CD4-positive, CD25-positive, alpha-beta regulatory T cell (primary cell): ENCODE results near the gene ZKSCAN7. TPM values are rescaled to one million over a fixed set of nuclear protein-coding genes. Genes with fewer than 3 reads are reported as not detected.
A peak's percentile ranks its signal among the peaks of the same experiment; 100 is the strongest.
"Not testable (repeated sequence)": the region's sequence is repeated elsewhere in the genome, so short reads cannot be mapped to it uniquely, and the experiment has no call there.

ENCODE experiments used
- ATAC-seq, 2 donors: fragments of 150-1000 bp; cut with Tn5 transposase; one replicate each; pipeline ENCODE4 v1.10.0; 2021; ENCODE audit warnings: low read depth in 2 of 2, moderate number of reproducible peaks in 2 of 2, moderate library complexity in 1 of 2
- DNase-seq, 3 donors: peaks; one replicate each; pipeline versions ENCODE4 v3.0.0 to v3.0.0-alpha.2; 2012 to 2022; ENCODE audit warnings: mixed read lengths in 1 of 3
- H3K27ac ChIP-seq: one replicate; pipeline ENCODE4 v1.7.0; 2013; ENCODE audit warnings: mild to moderate bottlenecking, low read length; ENCODE audit not compliant: insufficient read depth, poor library complexity, severe bottlenecking
- H3K27me3 ChIP-seq: one replicate; pipeline ENCODE4 v1.7.0; 2013; ENCODE audit warnings: low read length; ENCODE audit not compliant: control insufficient read depth, insufficient read depth
- H3K36me3 ChIP-seq: one replicate; pipeline ENCODE4 v1.7.0; 2013; ENCODE audit warnings: mild to moderate bottlenecking, low read length, moderate library complexity; ENCODE audit not compliant: control insufficient read depth, insufficient read depth
- H3K4me1 ChIP-seq: 2 replicates; pipeline ENCODE4 v1.7.0; 2013; ENCODE audit warnings: mild to moderate bottlenecking, low read length; ENCODE audit not compliant: insufficient read depth, control insufficient read depth, poor library complexity, severe bottlenecking
- H3K4me3 ChIP-seq: one replicate; pipeline ENCODE4 v1.7.0; 2013; ENCODE audit warnings: low read depth, mild to moderate bottlenecking, low read length, moderate library complexity
- H3K9me3 ChIP-seq, 2 experiments: 1 replicate in 1 of 2; 2 replicates in 1 of 2; pipeline ENCODE4 v1.7.0; 2013; ENCODE audit warnings: low read length in 2 of 2, mild to moderate bottlenecking in 1 of 2, moderate library complexity in 1 of 2; ENCODE audit not compliant: control insufficient read depth in 2 of 2
- H3K27ac Mint-ChIP-seq, 3 donors: one replicate each; pipeline ENCODE4 v1.8.0; 2020 to 2022; ENCODE audit warnings: mild to moderate bottlenecking in 3 of 3, mixed read lengths in 3 of 3, moderate library complexity in 2 of 3
- H3K27me3 Mint-ChIP-seq: one replicate; pipeline ENCODE4 v1.8.0; 2022; ENCODE audit warnings: mild to moderate bottlenecking, mixed read lengths
- H3K36me3 Mint-ChIP-seq: one replicate; pipeline ENCODE4 v1.8.0; 2020; ENCODE audit warnings: mixed read lengths
- H3K4me1 Mint-ChIP-seq, 4 donors: one replicate each; pipeline ENCODE4 v1.8.0; 2020 to 2022; ENCODE audit warnings: mixed read lengths in 4 of 4, mild to moderate bottlenecking in 1 of 4
- H3K4me3 Mint-ChIP-seq, 4 donors: one replicate each; pipeline ENCODE4 v1.8.0; 2020 to 2022; ENCODE audit warnings: mild to moderate bottlenecking in 4 of 4, mixed read lengths in 4 of 4, moderate library complexity in 3 of 4
- H3K9me3 Mint-ChIP-seq, 7 donors: one replicate each; pipeline ENCODE4 v1.8.0; 2020 to 2022; ENCODE audit warnings: mixed read lengths in 7 of 7, mild to moderate bottlenecking in 3 of 7, moderate library complexity in 2 of 7
- polyA plus RNA-seq, 4 donors: library from polyadenylated mRNA; unstranded; fragments of 300-500 nt; fragmentation: Illumina TruSeq; gene quantifications; one replicate each; pipeline ENCODE4 v1.2.3, GENCODE V29; 2021
- total RNA-seq: library from RNA; stranded (reverse); gene quantifications from one replicate; pipeline ENCODE4 v1.2.3, GENCODE V29; 2022

The ZKSCAN7 gene
- total and polyA plus RNA-seq, 5 donors from 2014 or later = 1.2 to 3.0 (median 1.7) TPM

GRCh38 chr3:44516230-44516629, 38.8 kb upstream of the ZKSCAN7 start:
- Histone ChIP-seq H3K4me1 (peaks cover 8% of the 10 kb centered on the region), H3K36me3 (no peaks in the 10 kb centered on the region), H3K4me3 (no peak overlapping the region), H3K9me3 (no peaks in the 10 kb centered on the region), H3K27me3 (peaks cover 4% of the 10 kb centered on the region), H3K27ac (no peak overlapping the region)
- Mint-ChIP-seq H3K9me3 (peaks cover 0 to 1% (median 0%) of the 10 kb centered on the region in 7 donors), H3K36me3 (no peaks in the 10 kb centered on the region), H3K27ac (no peak overlapping the region), H3K4me3 (peak overlapping the region in 1 of 4 donors; percentile 41), H3K4me1 (peaks cover 0 to 16% (median 13%) of the 10 kb centered on the region in 4 donors), H3K27me3 (peaks cover 33% of the 10 kb centered on the region)
- DNase-seq (no peak), ATAC-seq (no peak)

- H3K27me3 Mint-ChIP-seq = peaks cover 36% of the 10 kb centered on the region
These were observed 36.2 kb upstream of the ZKSCAN7 start for GRCh38 chr3:44518782-44519156.

GRCh38 chr3:44521721-44522120, 33.3 kb upstream of the ZKSCAN7 start:
- H3K27ac ChIP-seq = no peak overlapping the region
- peaks cover 6% of the 10 kb centered on the region for H3K27me3 ChIP-seq
- Mint-ChIP-seq H3K9me3 (no peaks in the 10 kb centered on the region), H3K4me3 (no peak overlapping the region), H3K4me1 (peaks cover 0 to 6% (median 2%) of the 10 kb centered on the region in 4 donors), H3K27ac (no peak overlapping the region), H3K27me3 (peaks cover 28% of the 10 kb centered on the region), H3K36me3 (peaks cover 5% of the 10 kb centered on the region)
- DNase-seq = no peak
- no peak overlapping the region for H3K4me3 ChIP-seq
- H3K4me1 ChIP-seq = no peaks in the 10 kb centered on the region
- no peaks in the 10 kb centered on the region for H3K9me3 ChIP-seq
- ATAC-seq = no peak
- no peaks in the 10 kb centered on the region for H3K36me3 ChIP-seq

More at GRCh38 chr3:44518782-44519156, 36.2 kb upstream of the ZKSCAN7 start:
- no peaks in the 10 kb centered on the region for H3K9me3 ChIP-seq
- H3K4me3 ChIP-seq = no peak overlapping the region
- H3K4me3 Mint-ChIP-seq = no peak overlapping the region
- ATAC-seq = no peak
- H3K27ac ChIP-seq = no peak overlapping the region
- H3K4me1 ChIP-seq = no peaks in the 10 kb centered on the region
- H3K36me3 ChIP-seq = no peaks in the 10 kb centered on the region
- H3K36me3 Mint-ChIP-seq = no peaks in the 10 kb centered on the region
- no peak for DNase-seq
- peaks cover 10% of the 10 kb centered on the region for H3K27me3 ChIP-seq
- peaks cover 0 to 6% (median 2%) of the 10 kb centered on the region in 4 donors for H3K4me1 Mint-ChIP-seq
- no peaks in the 10 kb centered on the region for H3K9me3 Mint-ChIP-seq
- H3K27ac Mint-ChIP-seq = no peak overlapping the region

- H3K36me3 Mint-ChIP-seq = peaks cover 5% of the 10 kb centered on the region
- no peak overlapping the region for H3K27ac Mint-ChIP-seq
- Histone ChIP-seq H3K27me3 (peaks cover 6% of the 10 kb centered on the region), H3K9me3 (no peaks in the 10 kb centered on the region), H3K27ac (no peak overlapping the region), H3K36me3 (no peaks in the 10 kb centered on the region), H3K4me1 (no peaks in the 10 kb centered on the region), H3K4me3 (no peak overlapping the region)
- ATAC-seq (no peak), DNase-seq (no peak)
- peaks cover 21% of the 10 kb centered on the region for H3K27me3 Mint-ChIP-seq
- no peaks in the 10 kb centered on the region for H3K9me3 Mint-ChIP-seq
- H3K4me1 Mint-ChIP-seq = peaks cover 0 to 6% (median 2%) of the 10 kb centered on the region in 4 donors
- H3K4me3 Mint-ChIP-seq = no peak overlapping the region
These were observed 32.5 kb upstream of the ZKSCAN7 start for GRCh38 chr3:44522494-44522933.

- Mint-ChIP-seq H3K36me3 (peaks cover 5% of the 10 kb centered on the region), H3K4me1 (no peaks in the 10 kb centered on the region), H3K9me3 (no peaks in the 10 kb centered on the region), H3K27me3 (peaks cover 24% of the 10 kb centered on the region), H3K4me3 (no peak overlapping the region), H3K27ac (peak overlapping the region in 1 of 3 donors; percentile 38)
- no peak overlapping the region for H3K27ac ChIP-seq
- no peaks in the 10 kb centered on the region for H3K4me1 ChIP-seq
- no peaks in the 10 kb centered on the region for H3K9me3 ChIP-seq
- no peak for DNase-seq
- peaks cover 8% of the 10 kb centered on the region for H3K27me3 ChIP-seq
- H3K36me3 ChIP-seq = no peaks in the 10 kb centered on the region
- H3K4me3 ChIP-seq = no peak overlapping the region
- no peak for ATAC-seq
These were observed 29.9 kb upstream of the ZKSCAN7 start for GRCh38 chr3:44525060-44525459.

GRCh38 chr3:44529927-44530326, 25.1 kb upstream of the ZKSCAN7 start:
- no peak overlapping the region for H3K27ac Mint-ChIP-seq
- peaks cover 0 to 5% (median under 1%) of the 10 kb centered on the region in 4 donors for H3K4me1 Mint-ChIP-seq
- H3K9me3 ChIP-seq = no peaks in the 10 kb centered on the region
- no peaks in the 10 kb centered on the region for H3K36me3 ChIP-seq
- no peaks in the 10 kb centered on the region for H3K4me1 ChIP-seq
- H3K4me3 Mint-ChIP-seq = no peak overlapping the region
- no peak for ATAC-seq
- H3K27me3 ChIP-seq = peaks cover 2% of the 10 kb centered on the region
- peaks cover 32% of the 10 kb centered on the region for H3K27me3 Mint-ChIP-seq
- H3K9me3 Mint-ChIP-seq = no peaks in the 10 kb centered on the region
- peaks cover under 1% of the 10 kb centered on the region for H3K36me3 Mint-ChIP-seq
- H3K4me3 ChIP-seq = no peak overlapping the region
- H3K27ac ChIP-seq = no peak overlapping the region
- DNase-seq = peak in 1 of 3 donors; percentile 45

- DNase-seq (no peak), ATAC-seq (no peak)
- H3K4me1 ChIP-seq = no peaks in the 10 kb centered on the region
- no peaks in the 10 kb centered on the region for H3K36me3 ChIP-seq
- no peak overlapping the region for H3K27ac ChIP-seq
- no peak overlapping the region for H3K4me3 ChIP-seq
- Mint-ChIP-seq H3K36me3 (no peaks in the 10 kb centered on the region), H3K4me3 (no peak overlapping the region), H3K4me1 (peaks cover 0 to 5% (median under 1%) of the 10 kb centered on the region in 4 donors), H3K27ac (no peak overlapping the region), H3K9me3 (no peaks in the 10 kb centered on the region), H3K27me3 (peaks cover 41% of the 10 kb centered on the region)
- peaks cover 2% of the 10 kb centered on the region for H3K27me3 ChIP-seq
- H3K9me3 ChIP-seq = no peaks in the 10 kb centered on the region
These were observed 24.1 kb upstream of the ZKSCAN7 start for GRCh38 chr3:44530911-44531310.

- not testable (repeated sequence) for H3K27ac Mint-ChIP-seq, H3K36me3 Mint-ChIP-seq, H3K27me3 ChIP-seq, DNase-seq, H3K4me1 Mint-ChIP-seq, H3K9me3 ChIP-seq, H3K36me3 ChIP-seq, H3K4me3 Mint-ChIP-seq, H3K4me1 ChIP-seq, H3K9me3 Mint-ChIP-seq, H3K27ac ChIP-seq, ATAC-seq, H3K4me3 ChIP-seq
- H3K27me3 Mint-ChIP-seq = peaks cover 37% of the 10 kb centered on the region
These were observed 20.3 kb upstream of the ZKSCAN7 start for GRCh38 chr3:44534659-44535058.
